Measurements from ENCODE around the gene IRAG1. TPM values are rescaled to one million over a fixed set of nuclear protein-coding genes. Genes with fewer than 3 reads are reported as not detected.
A peak's percentile ranks its signal among the peaks of the same experiment; 100 is the strongest.

IRAG1 gene
- total RNA-seq, 1 donor from 2014 or later = 5.1 TPM

- Mint-ChIP-seq H3K36me3 (no peaks in the 10 kb centered on the region), H3K4me3 (peak overlapping the region; percentile 41)
Measured at GRCh38 chr11:10730151-10730550, 36.6 kb upstream of the IRAG1 start.

GRCh38 chr11:10728789-10729472 lies 35.4 kb upstream of the IRAG1 start:
- Mint-ChIP-seq H3K36me3 (peaks cover 3% of the 10 kb centered on the region), H3K4me1 (ENCODE audit: unreplicated experiment) (peaks cover 15% of the 10 kb centered on the region), H3K9me3 (peaks cover 6% of the 10 kb centered on the region), H3K27me3 (peaks cover 3% of the 10 kb centered on the region), H3K27ac (peak overlapping the region; percentile 61), H3K4me3 (peak overlapping the region; percentile 85)
- DNase-seq (ENCODE audit: extremely low spot score, unreplicated experiment) = no peak
- TF ChIP-seq, protein P1, sequence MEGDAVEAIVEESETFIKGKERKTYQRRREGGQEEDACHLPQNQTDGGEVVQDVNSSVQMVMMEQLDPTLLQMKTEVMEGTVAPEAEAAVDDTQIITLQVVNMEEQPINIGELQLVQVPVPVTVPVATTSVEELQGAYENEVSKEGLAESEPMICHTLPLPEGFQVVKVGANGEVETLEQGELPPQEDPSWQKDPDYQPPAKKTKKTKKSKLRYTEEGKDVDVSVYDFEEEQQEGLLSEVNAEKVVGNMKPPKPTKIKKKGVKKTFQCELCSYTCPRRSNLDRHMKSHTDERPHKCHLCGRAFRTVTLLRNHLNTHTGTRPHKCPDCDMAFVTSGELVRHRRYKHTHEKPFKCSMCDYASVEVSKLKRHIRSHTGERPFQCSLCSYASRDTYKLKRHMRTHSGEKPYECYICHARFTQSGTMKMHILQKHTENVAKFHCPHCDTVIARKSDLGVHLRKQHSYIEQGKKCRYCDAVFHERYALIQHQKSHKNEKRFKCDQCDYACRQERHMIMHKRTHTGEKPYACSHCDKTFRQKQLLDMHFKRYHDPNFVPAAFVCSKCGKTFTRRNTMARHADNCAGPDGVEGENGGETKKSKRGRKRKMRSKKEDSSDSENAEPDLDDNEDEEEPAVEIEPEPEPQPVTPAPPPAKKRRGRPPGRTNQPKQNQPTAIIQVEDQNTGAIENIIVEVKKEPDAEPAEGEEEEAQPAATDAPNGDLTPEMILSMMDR (conservative IDR thresholded peaks at IDR 0.05) = no peak

More at GRCh38 chr11:10730151-10730550, 36.6 kb upstream of the IRAG1 start:
- no peak for DNase-seq (ENCODE audit: extremely low spot score, unreplicated experiment)
- Mint-ChIP-seq H3K27me3 (peaks cover 3% of the 10 kb centered on the region), H3K9me3 (peaks cover 6% of the 10 kb centered on the region), H3K27ac (no peak overlapping the region), H3K4me1 (ENCODE audit: unreplicated experiment) (peaks cover 17% of the 10 kb centered on the region)
- TF ChIP-seq, protein P1 (conservative IDR thresholded peaks at IDR 0.05) = no peak

- Mint-ChIP-seq H3K4me3 (peak overlapping the region; percentile 24), H3K4me1 (ENCODE audit: unreplicated experiment) (peaks cover 15% of the 10 kb centered on the region), H3K9me3 (peaks cover 6% of the 10 kb centered on the region), H3K27me3 (peaks cover 3% of the 10 kb centered on the region), H3K36me3 (peaks cover 3% of the 10 kb centered on the region), H3K27ac (no peak overlapping the region)
- TF ChIP-seq, protein P1 (conservative IDR thresholded peaks at IDR 0.05) = no peak
- no peak for DNase-seq (ENCODE audit: extremely low spot score, unreplicated experiment)
Measured at GRCh38 chr11:10728154-10728553, 34.6 kb upstream of the IRAG1 start.

GRCh38 chr11:10727146-10727851 lies 33.7 kb upstream of the IRAG1 start:
- TF ChIP-seq, protein P1 (conservative IDR thresholded peaks at IDR 0.05) = no peak
- Mint-ChIP-seq H3K9me3 (peaks cover 6% of the 10 kb centered on the region), H3K4me1 (ENCODE audit: unreplicated experiment) (peaks cover 15% of the 10 kb centered on the region), H3K27me3 (peaks cover 3% of the 10 kb centered on the region), H3K27ac (no peak overlapping the region), H3K4me3 (peak overlapping the region; percentile 50), H3K36me3 (peaks cover 3% of the 10 kb centered on the region)
- DNase-seq (ENCODE audit: extremely low spot score, unreplicated experiment) = no peak

- TF ChIP-seq, protein P1 (conservative IDR thresholded peaks at IDR 0.05) = no peak
- Mint-ChIP-seq H3K27ac (no peak overlapping the region), H3K4me1 (ENCODE audit: unreplicated experiment) (peaks cover 15% of the 10 kb centered on the region), H3K4me3 (no peak overlapping the region), H3K36me3 (peaks cover 3% of the 10 kb centered on the region), H3K27me3 (no peaks in the 10 kb centered on the region), H3K9me3 (no peaks in the 10 kb centered on the region)
- DNase-seq (ENCODE audit: extremely low spot score, unreplicated experiment) = no peak
Measured at GRCh38 chr11:10725907-10726253, 32.3 kb upstream of the IRAG1 start.
